Neural crest cell (in vitro differentiated cells): ENCODE data around the gene KISS1R. TPM values are rescaled to one million over a fixed set of nuclear protein-coding genes. Genes with fewer than 3 reads are reported as not detected.

ENCODE experiments used
- DNase-seq: peaks from one replicate; pipeline ENCODE4 v3.0.0; 2021; ENCODE audit warnings: low read depth, mixed read lengths, low spot score
- H3K27ac Mint-ChIP-seq: one replicate; pipeline ENCODE4 v1.8.0; 2021; ENCODE audit warnings: mild to moderate bottlenecking, mixed read lengths; ENCODE audit not compliant: unreplicated experiment
- H3K27me3 Mint-ChIP-seq: 2 replicates; pipeline ENCODE4 v1.8.0; 2021; ENCODE audit warnings: low read depth, mild to moderate bottlenecking, mixed read lengths
- H3K36me3 Mint-ChIP-seq: 2 replicates; pipeline ENCODE4 v1.8.0; 2021; ENCODE audit warnings: low read depth, mild to moderate bottlenecking, mixed read lengths
- H3K4me1 Mint-ChIP-seq: 2 replicates; pipeline ENCODE4 v1.8.0; 2021; ENCODE audit warnings: mixed read lengths
- H3K4me3 Mint-ChIP-seq: one replicate; pipeline ENCODE4 v1.8.0; 2021; ENCODE audit warnings: mild to moderate bottlenecking, mixed read lengths
- H3K9me3 Mint-ChIP-seq: 2 replicates; pipeline ENCODE4 v1.8.0; 2021; ENCODE audit warnings: mixed read lengths
- total RNA-seq: library from RNA; stranded (reverse); gene quantifications from 2 replicates; pipeline ENCODE4 v1.2.1, GENCODE V29; 2021
- TF ChIP-seq, protein P1 (sequence below): fragments of 200-600 bp; sonication (generic); conservative IDR thresholded peaks from 2 replicates; pipeline ENCODE4 v1.5.0; 2021; ENCODE audit warnings: antibody characterized with exemption, mild to moderate bottlenecking

The KISS1R gene
- total RNA-seq, 1 donor from 2014 or later: 2.4 TPM

DNA sequence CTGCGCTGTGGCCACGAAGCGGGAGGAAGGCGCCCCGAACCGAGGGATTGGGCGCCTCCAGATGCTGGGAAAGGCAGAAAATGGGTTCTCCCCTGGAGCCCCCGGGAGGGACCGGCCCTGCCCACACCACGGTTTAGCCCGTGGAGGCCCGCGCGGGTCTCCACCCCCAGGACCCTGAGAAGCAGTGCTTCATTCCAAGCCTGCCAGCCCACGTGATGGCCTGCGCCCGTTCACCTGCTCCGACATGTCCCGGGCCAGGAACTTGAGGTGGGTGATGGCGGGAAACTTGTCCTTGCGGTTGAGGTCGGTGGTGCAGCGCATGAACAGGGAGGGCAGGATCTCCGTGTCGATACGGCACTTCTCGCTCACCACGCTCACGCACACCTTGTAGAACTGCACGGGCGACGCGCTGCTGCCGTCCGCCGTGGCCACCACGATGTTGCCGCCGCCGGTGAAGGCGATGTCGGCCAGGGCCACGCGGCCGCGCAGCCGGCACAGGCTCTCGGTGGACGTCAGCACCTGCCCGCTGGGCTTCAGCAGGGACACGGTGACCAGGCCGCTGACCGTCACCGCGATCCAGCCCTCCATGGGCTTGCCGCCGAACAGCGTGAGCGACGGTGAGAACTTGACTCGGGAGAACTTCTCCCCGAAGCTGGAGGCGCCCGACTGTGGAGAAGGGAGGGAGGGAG, 31.5 kb upstream of the KISS1R start:
- Mint-ChIP-seq H3K36me3 (no peaks in the 10 kb centered on the region), H3K4me3 (no peak overlapping the region), H3K27ac (no peak overlapping the region), H3K9me3 (no peaks in the 10 kb centered on the region), H3K27me3 (no peaks in the 10 kb centered on the region), H3K4me1 (no peaks in the 10 kb centered on the region)
- no peak for DNase-seq
- TF ChIP-seq, protein P1, sequence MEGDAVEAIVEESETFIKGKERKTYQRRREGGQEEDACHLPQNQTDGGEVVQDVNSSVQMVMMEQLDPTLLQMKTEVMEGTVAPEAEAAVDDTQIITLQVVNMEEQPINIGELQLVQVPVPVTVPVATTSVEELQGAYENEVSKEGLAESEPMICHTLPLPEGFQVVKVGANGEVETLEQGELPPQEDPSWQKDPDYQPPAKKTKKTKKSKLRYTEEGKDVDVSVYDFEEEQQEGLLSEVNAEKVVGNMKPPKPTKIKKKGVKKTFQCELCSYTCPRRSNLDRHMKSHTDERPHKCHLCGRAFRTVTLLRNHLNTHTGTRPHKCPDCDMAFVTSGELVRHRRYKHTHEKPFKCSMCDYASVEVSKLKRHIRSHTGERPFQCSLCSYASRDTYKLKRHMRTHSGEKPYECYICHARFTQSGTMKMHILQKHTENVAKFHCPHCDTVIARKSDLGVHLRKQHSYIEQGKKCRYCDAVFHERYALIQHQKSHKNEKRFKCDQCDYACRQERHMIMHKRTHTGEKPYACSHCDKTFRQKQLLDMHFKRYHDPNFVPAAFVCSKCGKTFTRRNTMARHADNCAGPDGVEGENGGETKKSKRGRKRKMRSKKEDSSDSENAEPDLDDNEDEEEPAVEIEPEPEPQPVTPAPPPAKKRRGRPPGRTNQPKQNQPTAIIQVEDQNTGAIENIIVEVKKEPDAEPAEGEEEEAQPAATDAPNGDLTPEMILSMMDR: no peak

DNA sequence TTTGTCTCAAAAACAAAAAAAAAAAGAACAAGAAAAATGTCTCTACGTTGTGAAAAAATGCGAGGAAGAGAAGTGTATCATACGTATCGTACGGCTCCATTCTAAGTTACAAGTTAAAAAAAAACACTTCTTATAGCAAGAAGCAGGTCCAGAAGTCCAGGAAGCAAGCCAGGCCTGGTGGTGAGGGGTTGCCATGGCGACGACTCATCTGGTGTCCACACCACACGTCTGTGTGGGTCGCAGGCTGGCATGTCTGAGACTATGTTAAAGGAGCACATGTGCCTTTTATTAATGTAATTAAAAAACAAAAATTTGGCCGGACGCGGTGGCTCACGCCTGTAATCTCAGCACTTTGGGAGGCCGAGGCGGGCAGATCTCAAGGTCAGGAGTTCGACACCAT, 30.1 kb upstream of the KISS1R start:
- H3K27ac Mint-ChIP-seq: peak overlapping the region; percentile 10
- H3K4me1 Mint-ChIP-seq: no peaks in the 10 kb centered on the region
- H3K36me3 Mint-ChIP-seq: no peaks in the 10 kb centered on the region
- TF ChIP-seq, protein P1: no peak
- no peak for DNase-seq
- H3K9me3 Mint-ChIP-seq: no peaks in the 10 kb centered on the region
- peak overlapping the region; percentile 35 for H3K4me3 Mint-ChIP-seq
- no peaks in the 10 kb centered on the region for H3K27me3 Mint-ChIP-seq

DNA sequence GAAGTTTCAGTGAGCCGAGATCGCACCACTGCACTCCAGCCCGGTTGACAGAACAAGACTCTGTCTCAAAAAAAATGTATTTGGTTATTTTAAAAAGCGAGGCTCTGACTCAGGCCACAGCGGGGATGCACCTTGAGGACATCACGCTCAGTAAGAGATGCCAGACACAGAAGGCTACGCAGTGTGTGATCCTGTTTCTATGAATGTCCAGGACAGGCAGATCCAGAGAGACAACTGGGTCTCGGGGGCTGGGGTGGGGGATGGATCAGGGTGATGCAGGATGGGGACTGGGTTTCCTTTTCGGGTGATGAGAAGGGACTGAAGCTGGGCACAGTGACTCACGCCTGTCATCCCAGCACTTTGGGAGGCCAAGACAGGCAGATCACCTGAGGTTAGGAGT, 29.5 kb upstream of the KISS1R start:
- Mint-ChIP-seq H3K27me3 (no peaks in the 10 kb centered on the region), H3K4me3 (peak overlapping the region; percentile 35), H3K27ac (no peak overlapping the region), H3K4me1 (no peaks in the 10 kb centered on the region), H3K9me3 (no peaks in the 10 kb centered on the region), H3K36me3 (no peaks in the 10 kb centered on the region)
- TF ChIP-seq, protein P1: no peak
- DNase-seq: no peak

DNA sequence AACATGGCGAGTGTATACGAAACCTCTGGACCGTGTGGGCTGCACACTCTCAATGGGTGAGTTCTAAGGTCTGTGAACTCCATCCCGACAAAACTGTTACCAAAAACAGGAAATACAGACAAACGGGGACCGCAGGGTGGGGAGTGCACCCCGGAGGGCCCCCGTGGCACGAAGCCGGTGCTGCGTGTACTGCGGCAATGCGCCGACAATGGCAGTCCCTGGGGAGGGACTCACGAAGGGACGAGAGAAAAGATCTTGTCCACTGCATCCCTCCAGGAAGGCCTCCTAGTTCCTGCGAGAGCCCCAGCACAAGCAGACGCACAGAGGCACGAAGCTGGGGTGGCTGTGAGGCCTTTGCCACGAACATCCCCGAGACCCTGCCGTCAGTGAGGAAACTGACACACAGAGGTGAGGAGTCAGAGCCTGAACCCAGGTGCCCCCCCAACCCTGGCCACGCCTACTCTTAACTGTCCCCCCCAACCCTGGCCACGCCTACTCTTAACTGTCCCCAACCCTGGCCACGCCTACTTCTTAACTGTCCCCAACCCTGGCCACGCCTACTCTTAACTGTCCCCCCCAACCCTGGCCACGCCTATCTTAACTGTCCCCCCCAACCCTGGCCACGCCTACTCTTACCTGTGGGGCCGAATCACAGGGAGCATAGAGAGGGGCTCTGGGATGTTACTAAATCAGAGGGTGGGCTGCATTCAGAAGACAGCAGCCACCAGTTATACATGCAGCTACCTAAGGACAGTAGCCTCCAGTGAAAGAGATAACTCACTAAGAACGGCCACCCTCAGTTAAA, 28.4 kb upstream of the KISS1R start:
- H3K27me3 Mint-ChIP-seq: peaks cover 6% of the 10 kb centered on the region
- no peaks in the 10 kb centered on the region for H3K36me3 Mint-ChIP-seq
- no peak for DNase-seq
- H3K9me3 Mint-ChIP-seq: no peaks in the 10 kb centered on the region
- no peak overlapping the region for H3K27ac Mint-ChIP-seq
- peaks cover 8% of the 10 kb centered on the region for H3K4me1 Mint-ChIP-seq
- peak overlapping the region; percentile 80 for H3K4me3 Mint-ChIP-seq
- TF ChIP-seq, protein P1: no peak

DNA sequence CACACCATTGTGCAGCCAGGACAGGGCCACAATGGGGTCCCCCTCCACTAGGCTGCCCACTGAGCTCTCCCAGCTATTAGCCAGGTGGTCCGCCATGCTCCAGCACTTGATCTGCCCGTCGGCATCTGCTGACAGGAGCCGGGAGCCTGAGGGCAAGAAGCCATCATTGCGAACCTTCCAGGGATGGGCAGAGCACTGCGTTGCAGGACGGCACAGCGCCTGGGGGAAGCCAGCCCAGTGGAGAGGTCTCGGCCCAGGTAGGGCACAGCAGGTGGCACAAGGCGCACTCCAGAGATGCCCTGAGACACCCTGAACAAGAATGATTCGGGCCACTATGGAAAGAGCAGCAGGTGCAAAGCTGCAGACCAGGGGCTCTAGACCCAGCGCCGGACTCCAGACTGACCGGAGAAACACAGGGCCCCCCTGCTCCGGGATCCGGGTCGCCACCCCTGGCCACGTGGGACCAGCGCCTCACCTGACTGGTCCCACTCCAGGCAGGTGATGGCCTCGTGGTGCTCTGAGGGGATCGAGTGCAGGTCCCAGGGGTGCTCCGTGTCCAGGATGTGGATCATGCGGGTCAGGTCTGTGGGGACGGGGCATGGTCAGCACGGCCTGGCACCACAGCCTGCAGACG, 27.4 kb upstream of the KISS1R start:
- no peak overlapping the region for H3K27ac Mint-ChIP-seq
- H3K4me3 Mint-ChIP-seq: peak overlapping the region; percentile 72
- peaks cover 10% of the 10 kb centered on the region for H3K4me1 Mint-ChIP-seq
- TF ChIP-seq, protein P1: no peak
- H3K9me3 Mint-ChIP-seq: no peaks in the 10 kb centered on the region
- H3K36me3 Mint-ChIP-seq: no peaks in the 10 kb centered on the region
- no peak for DNase-seq
- H3K27me3 Mint-ChIP-seq: peaks cover 6% of the 10 kb centered on the region
